GM12892 (cell line): ENCODE results near the gene SLCO2A1.

Experiments
- POLR2AphosphoS5 ChIP-seq: IDR thresholded peaks from 2 replicates; pipeline ENCODE4 v1.6.1; 2011; ENCODE audit warnings: low read depth, low read length, control low read depth
- TAF1 ChIP-seq: IDR thresholded peaks from 2 replicates; pipeline ENCODE4 v1.6.1; 2011; ENCODE audit warnings: low read depth, mild to moderate bottlenecking, control low read depth, low read length, borderline replicate concordance

DNA sequence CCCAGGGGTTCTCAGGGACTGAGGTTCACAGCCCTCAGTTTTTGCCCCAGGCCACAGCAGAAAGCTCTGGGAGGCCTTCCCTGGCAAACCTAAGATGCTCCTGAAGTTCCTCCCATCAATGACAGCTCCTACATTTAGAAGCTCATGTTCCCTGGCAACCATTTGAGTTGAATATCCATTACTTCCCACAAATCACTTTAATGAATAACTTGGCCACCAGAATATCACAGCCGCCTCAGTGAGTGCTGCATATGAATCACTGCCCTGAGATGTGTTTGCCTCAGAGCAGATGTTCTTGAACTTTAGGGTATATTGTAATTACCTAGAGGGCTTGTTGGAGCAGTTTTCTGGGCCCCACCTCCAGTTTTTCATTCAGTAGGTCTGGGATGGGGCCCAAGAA, 27.4 kb downstream of the SLCO2A1 start:
- TF ChIP-seq POLR2AphosphoS5 (no peak), TAF1 (no peak)
